Caki2 (cell line): ENCODE measurements around the gene P3H1. TPM values are rescaled to one million over a fixed set of nuclear protein-coding genes. Genes with fewer than 3 reads are reported as not detected.

ENCODE experiments used
- DNase-seq: peaks from one replicate; pipeline ENCODE4 v3.0.0-alpha.2; 2015; ENCODE audit warnings: low read depth
- in situ Hi-C: cut with HindIII; loops from 2 replicates; pipeline ENCODE4 v1.10.0; 2016; ENCODE audit warnings: low sequenced_read_pairs, low pct_unique_long_range_greater_than_20kb, mixed read lengths
- total RNA-seq: library from RNA; depleted of rRNA; stranded (reverse); fragments of >200 nt; shearing (Covaris generic); gene quantifications from 2 replicates; pipeline ENCODE4 v1.2.3, GENCODE V29; 2014; ENCODE audit warnings: low replicate concordance; rRNA removed

P3H1 gene
- total RNA-seq, 1 experiment from 2014 or later: 54.4 TPM

DNA sequence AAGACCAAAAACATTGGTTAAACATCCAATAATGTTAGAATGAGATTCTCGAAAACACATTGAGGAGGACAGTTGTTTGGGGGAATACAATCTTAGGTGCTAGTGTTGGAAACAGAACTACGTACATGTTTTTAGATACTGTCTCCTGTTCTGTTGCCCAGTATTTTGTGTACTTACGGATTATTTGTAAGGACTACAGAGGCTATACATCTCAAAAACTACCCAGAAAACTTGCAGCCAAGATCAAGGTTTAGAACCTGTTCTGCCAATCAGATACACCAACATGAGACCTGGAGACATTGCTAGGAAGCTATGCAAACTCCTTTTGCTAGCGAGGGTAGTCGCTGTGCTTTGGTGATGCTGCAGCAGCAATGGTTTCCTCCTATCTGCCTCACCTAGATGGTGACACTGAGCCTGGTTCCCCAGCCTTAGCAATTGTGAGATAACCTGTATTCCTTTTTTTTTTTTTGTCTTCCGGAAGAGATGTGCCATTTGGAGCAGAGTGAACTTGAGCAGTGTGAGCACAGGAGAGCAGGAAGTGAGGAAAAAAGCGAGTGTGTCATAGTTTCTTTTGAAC, 62.9 kb downstream of the P3H1 start:
- no peak for DNase-seq
- in situ Hi-C loops: no loop called here

DNA sequence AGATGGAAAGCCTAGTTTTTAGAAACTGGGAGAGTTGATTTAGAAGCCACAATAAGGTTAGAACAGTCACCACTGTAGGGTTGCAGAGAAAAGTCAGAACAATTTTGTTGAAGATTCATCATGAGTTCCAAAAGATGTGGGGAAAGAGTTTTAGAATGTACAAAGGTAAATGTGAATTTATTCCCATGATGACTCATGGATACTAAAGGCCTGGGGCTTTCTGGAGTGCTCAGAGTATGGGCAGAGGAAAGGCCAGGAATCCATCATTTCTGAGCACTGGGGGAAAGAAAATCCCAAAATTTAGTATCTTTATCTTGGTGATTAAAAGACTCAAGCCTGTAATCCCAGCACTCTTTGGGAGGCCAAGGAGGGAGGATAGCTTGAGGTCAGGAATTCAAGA, 66.8 kb downstream of the P3H1 start:
- in situ Hi-C loops: no loop called here
- DNase-seq: no peak

DNA sequence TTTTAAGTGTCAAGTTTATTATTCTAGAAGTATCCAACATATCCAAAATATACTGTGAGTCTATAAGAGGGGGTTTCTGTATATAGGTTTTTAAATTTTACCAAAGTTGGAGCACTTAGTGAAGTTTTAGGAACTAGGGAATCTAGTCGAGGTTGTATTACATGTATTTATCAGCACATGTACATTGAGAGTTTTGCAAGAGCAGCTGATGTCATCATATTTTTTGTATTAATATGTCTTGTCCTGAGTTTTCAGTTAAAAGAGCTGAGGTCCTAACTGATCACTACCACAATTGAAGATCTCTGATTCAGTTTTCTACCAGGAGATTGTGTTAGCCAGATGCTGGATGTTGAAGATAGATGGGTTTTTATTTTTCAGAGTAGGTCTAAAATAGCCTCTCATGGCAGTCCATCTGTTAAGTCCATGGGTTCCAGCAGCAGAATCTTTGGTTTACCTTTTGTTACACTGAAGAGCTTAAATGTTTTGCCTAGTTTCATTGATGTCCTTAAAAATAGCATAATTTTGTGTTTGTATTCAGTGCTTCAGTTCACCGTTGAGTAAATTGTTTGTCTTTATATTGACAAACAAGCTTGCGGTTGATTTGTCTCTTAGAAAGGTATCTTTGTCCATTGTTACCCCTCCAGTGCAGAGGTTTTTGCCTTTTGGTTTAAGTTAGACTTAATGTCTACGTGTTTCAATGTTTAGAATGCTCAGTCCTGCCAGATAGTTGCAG, 68.6 kb downstream of the P3H1 start:
- DNase-seq: no peak
- in situ Hi-C loops: no loop called here

Other genes with a start within 250 kb of the P3H1 start
- gene PPIH, start 108.6 kb downstream of the P3H1 start, total RNA-seq: 75.8 and 115 TPM in 2 replicates
- 855 and 996 TPM in 2 replicates for gene YBX1, start 84.6 kb downstream of the P3H1 start, total RNA-seq
- not detected in 2 replicates for gene CLDN19, start 26.8 kb downstream of the P3H1 start, total RNA-seq
- gene C1orf50, start 221 bp upstream of the P3H1 start, total RNA-seq: 0.57 and 1.8 TPM in 2 replicates
- 0.10 TPM in 1 of 2 replicates, not detected in the other for gene TMEM269, start 18.0 kb upstream of the P3H1 start, total RNA-seq
- 2.1 and 20.1 TPM in 2 replicates for gene ERMAP, start 50.1 kb upstream of the P3H1 start, total RNA-seq
- gene SVBP, start 50.4 kb upstream of the P3H1 start, total RNA-seq: 22.7 and 25.1 TPM in 2 replicates
- gene ZNF691, start 79.6 kb upstream of the P3H1 start, total RNA-seq: 12.4 and 23.2 TPM in 2 replicates
- 549 and 560 TPM in 2 replicates for gene SLC2A1, start 191.8 kb upstream of the P3H1 start, total RNA-seq